Endothelial cell of umbilical vein (primary cell): ENCODE measurements around the gene SNX19.

Experiments
- CTCF ChIP-seq, 2 donors: IDR thresholded peaks; 1 replicate in 1 of 2; 2 replicates in 1 of 2; pipeline ENCODE4 v1.5.1; 2011; ENCODE audit warnings: low read length in 2 of 2, mild to moderate bottlenecking in 2 of 2, moderate library complexity in 2 of 2, control low read depth in 1 of 2, inconsistent platforms in 1 of 2, low read depth in 1 of 2; ENCODE audit not compliant: insufficient read depth in 1 of 2; ENCODE audit errors: extremely low read depth in 1 of 2
- EZH2 ChIP-seq: IDR thresholded peaks from 2 replicates; pipeline ENCODE4 v1.6.1; 2012; ENCODE audit warnings: borderline replicate concordance, low read depth, mild to moderate bottlenecking, moderate library complexity, low read length, inconsistent platforms; ENCODE audit not compliant: severe bottlenecking
- FOS ChIP-seq: IDR thresholded peaks from 2 replicates; pipeline ENCODE4 v1.6.1; 2011; ENCODE audit warnings: mild to moderate bottlenecking, low read length, moderate library complexity, borderline replicate concordance; ENCODE audit not compliant: insufficient read depth
- GATA2 ChIP-seq: IDR thresholded peaks from 2 replicates; pipeline ENCODE4 v1.7.0; 2011; ENCODE audit warnings: low read depth, mild to moderate bottlenecking, moderate library complexity, mixed read lengths, low read length; ENCODE audit not compliant: insufficient read length, insufficient read depth
- JUN ChIP-seq: IDR thresholded peaks from 2 replicates; pipeline ENCODE4 v1.6.1; 2011; ENCODE audit warnings: borderline replicate concordance, low read depth; ENCODE audit not compliant: insufficient read length, insufficient read depth
- MYC ChIP-seq: IDR thresholded peaks from one replicate; pipeline ENCODE4 v1.6.1; 2011; ENCODE audit warnings: mild to moderate bottlenecking, low read depth, low read length
- POLR2A ChIP-seq: IDR thresholded peaks from 2 replicates; pipeline ENCODE4 v1.6.1; 2012; ENCODE audit warnings: low read depth, mild to moderate bottlenecking, control low read depth, low read length
- POLR2AphosphoS5 ChIP-seq: IDR thresholded peaks from 2 replicates; pipeline ENCODE4 v1.6.1; 2012; ENCODE audit warnings: low read depth, mild to moderate bottlenecking, control low read depth, low read length, moderate library complexity; ENCODE audit not compliant: insufficient read depth
- TF ChIP-seq, protein P1 (sequence below): IDR thresholded peaks from 2 replicates; pipeline ENCODE4 v1.6.1; 2011; ENCODE audit not compliant: insufficient read depth, insufficient read length

- TF ChIP-seq CTCF (IDR thresholded peaks at IDR 0.05; ENCODE audit: extremely low read depth in 1 of 2, insufficient read depth in 1 of 2, low read depth in 1 of 2, low read length in 2 of 2) (no peak), EZH2 (no peak), POLR2A (no peak), JUN (no peak), POLR2AphosphoS5 (no peak), GATA2 (no peak), FOS (no peak), MYC (no peak)
- TF ChIP-seq, protein P1, sequence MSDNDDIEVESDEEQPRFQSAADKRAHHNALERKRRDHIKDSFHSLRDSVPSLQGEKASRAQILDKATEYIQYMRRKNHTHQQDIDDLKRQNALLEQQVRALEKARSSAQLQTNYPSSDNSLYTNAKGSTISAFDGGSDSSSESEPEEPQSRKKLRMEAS = no peak
These were observed 44.2 kb downstream of the SNX19 start for GRCh38 chr11:130872102-130872501.
